ENCODE data around the gene ASXL3. TPM values are rescaled to one million over a fixed set of nuclear protein-coding genes. Genes with fewer than 3 reads are reported as not detected.

ASXL3 gene
- polyA plus RNA-seq, 1 donor from 2014 or later = 15.2 TPM

DNA sequence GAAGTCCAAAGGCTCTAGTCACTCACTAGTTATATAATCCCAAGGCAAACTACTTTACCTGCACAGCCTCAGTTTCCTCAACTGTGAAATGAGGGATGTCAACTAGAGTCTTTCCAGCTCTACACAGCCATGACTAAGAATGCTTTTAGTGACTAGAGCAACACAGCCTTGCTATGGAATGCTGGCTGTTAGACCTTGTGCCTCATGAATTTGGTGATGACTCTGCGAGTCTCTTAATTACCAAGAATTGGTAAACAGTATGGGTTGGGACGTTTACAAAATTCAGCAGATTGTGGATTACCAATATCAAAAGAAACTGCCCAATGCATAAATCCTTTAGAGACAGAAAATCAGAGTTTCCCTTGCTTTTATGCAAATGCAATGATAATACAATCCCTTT, 163.7 kb downstream of the ASXL3 start:
- Histone ChIP-seq H2AFZ (ENCODE audit: low read depth, low read length) (no peak overlapping the region), H3F3A (ENCODE audit: insufficient read depth, low read length, poor library complexity, severe bottlenecking) (no peaks in the 10 kb centered on the region), H3K27me3 (ENCODE audit: insufficient read depth, low read depth, low read length) (no peaks in the 10 kb centered on the region), H3K9me2 (ENCODE audit: insufficient read depth, low read length) (no peaks in the 10 kb centered on the region), H3K4me3 (ENCODE audit: low read length) (no peak overlapping the region), H3K79me2 (replicated peaks; ENCODE audit: insufficient read depth, low read length) (no peaks in the 10 kb centered on the region), H3K4me2 (ENCODE audit: low read length) (no peak overlapping the region), H4K20me1 (ENCODE audit: insufficient read depth) (no peaks in the 10 kb centered on the region), H3K27ac (ENCODE audit: low read length) (no peak overlapping the region), H3K9ac (ENCODE audit: low read length) (no peak overlapping the region), H3K36me3 (ENCODE audit: insufficient read depth, low read length) (peaks cover 35% of the 10 kb centered on the region), H3K9me3 (ENCODE audit: low read length) (no peaks in the 10 kb centered on the region)
- TF ChIP-seq MXI1 (conservative IDR thresholded peaks at IDR 0.05; ENCODE audit: poor library complexity, severe bottlenecking) = no peak
- TF ChIP-seq RAD21 (conservative IDR thresholded peaks at IDR 0.05) = no peak
- TF ChIP-seq, protein P1, sequence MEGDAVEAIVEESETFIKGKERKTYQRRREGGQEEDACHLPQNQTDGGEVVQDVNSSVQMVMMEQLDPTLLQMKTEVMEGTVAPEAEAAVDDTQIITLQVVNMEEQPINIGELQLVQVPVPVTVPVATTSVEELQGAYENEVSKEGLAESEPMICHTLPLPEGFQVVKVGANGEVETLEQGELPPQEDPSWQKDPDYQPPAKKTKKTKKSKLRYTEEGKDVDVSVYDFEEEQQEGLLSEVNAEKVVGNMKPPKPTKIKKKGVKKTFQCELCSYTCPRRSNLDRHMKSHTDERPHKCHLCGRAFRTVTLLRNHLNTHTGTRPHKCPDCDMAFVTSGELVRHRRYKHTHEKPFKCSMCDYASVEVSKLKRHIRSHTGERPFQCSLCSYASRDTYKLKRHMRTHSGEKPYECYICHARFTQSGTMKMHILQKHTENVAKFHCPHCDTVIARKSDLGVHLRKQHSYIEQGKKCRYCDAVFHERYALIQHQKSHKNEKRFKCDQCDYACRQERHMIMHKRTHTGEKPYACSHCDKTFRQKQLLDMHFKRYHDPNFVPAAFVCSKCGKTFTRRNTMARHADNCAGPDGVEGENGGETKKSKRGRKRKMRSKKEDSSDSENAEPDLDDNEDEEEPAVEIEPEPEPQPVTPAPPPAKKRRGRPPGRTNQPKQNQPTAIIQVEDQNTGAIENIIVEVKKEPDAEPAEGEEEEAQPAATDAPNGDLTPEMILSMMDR (IDR thresholded peaks at IDR 0.05; ENCODE audit: poor library complexity, severe bottlenecking) = no peak
- TF ChIP-seq EP300 (conservative IDR thresholded peaks at IDR 0.05; ENCODE audit: poor library complexity, severe bottlenecking) = no peak
- TF ChIP-seq POLR2AphosphoS5 (IDR thresholded peaks at IDR 0.05) = no peak
- no peak for TF ChIP-seq SMC3 (conservative IDR thresholded peaks at IDR 0.05; ENCODE audit: poor library complexity)
- no peak for TF ChIP-seq TAF1 (IDR thresholded peaks at IDR 0.05; ENCODE audit: low read depth)
- no peak for TF ChIP-seq EZH2 (IDR thresholded peaks at IDR 0.05; ENCODE audit: borderline replicate concordance, insufficient read depth, low read length, poor library complexity, severe bottlenecking)
- TF ChIP-seq, protein P2, sequence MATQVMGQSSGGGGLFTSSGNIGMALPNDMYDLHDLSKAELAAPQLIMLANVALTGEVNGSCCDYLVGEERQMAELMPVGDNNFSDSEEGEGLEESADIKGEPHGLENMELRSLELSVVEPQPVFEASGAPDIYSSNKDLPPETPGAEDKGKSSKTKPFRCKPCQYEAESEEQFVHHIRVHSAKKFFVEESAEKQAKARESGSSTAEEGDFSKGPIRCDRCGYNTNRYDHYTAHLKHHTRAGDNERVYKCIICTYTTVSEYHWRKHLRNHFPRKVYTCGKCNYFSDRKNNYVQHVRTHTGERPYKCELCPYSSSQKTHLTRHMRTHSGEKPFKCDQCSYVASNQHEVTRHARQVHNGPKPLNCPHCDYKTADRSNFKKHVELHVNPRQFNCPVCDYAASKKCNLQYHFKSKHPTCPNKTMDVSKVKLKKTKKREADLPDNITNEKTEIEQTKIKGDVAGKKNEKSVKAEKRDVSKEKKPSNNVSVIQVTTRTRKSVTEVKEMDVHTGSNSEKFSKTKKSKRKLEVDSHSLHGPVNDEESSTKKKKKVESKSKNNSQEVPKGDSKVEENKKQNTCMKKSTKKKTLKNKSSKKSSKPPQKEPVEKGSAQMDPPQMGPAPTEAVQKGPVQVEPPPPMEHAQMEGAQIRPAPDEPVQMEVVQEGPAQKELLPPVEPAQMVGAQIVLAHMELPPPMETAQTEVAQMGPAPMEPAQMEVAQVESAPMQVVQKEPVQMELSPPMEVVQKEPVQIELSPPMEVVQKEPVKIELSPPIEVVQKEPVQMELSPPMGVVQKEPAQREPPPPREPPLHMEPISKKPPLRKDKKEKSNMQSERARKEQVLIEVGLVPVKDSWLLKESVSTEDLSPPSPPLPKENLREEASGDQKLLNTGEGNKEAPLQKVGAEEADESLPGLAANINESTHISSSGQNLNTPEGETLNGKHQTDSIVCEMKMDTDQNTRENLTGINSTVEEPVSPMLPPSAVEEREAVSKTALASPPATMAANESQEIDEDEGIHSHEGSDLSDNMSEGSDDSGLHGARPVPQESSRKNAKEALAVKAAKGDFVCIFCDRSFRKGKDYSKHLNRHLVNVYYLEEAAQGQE (IDR thresholded peaks at IDR 0.05; ENCODE audit: borderline replicate concordance) = no peak

GRCh38 chr18:33744032-33744697, 166.1 kb downstream of the ASXL3 start:
- no peak overlapping the region for H3K27ac ChIP-seq (ENCODE audit: low read length)
- no peaks in the 10 kb centered on the region for H3K9me2 ChIP-seq (ENCODE audit: insufficient read depth, low read length)
- no peaks in the 10 kb centered on the region for H4K20me1 ChIP-seq (ENCODE audit: insufficient read depth)
- H3K36me3 ChIP-seq (ENCODE audit: insufficient read depth, low read length) = peaks cover 35% of the 10 kb centered on the region
- H3K9me3 ChIP-seq (ENCODE audit: low read length) = no peaks in the 10 kb centered on the region
- H2AFZ ChIP-seq (ENCODE audit: low read depth, low read length) = no peak overlapping the region
- H3K79me2 ChIP-seq (replicated peaks; ENCODE audit: insufficient read depth, low read length) = no peaks in the 10 kb centered on the region
- no peak overlapping the region for H3K4me2 ChIP-seq (ENCODE audit: low read length)
- H3K9ac ChIP-seq (ENCODE audit: low read length) = no peak overlapping the region
- H3K27me3 ChIP-seq (ENCODE audit: insufficient read depth, low read depth, low read length) = no peaks in the 10 kb centered on the region
- TF ChIP-seq SMC3 (conservative IDR thresholded peaks at IDR 0.05; ENCODE audit: poor library complexity) (no peak), EP300 (conservative IDR thresholded peaks at IDR 0.05; ENCODE audit: poor library complexity, severe bottlenecking) (no peak), RAD21 (conservative IDR thresholded peaks at IDR 0.05) (no peak), POLR2AphosphoS5 (IDR thresholded peaks at IDR 0.05) (no peak), EZH2 (IDR thresholded peaks at IDR 0.05; ENCODE audit: borderline replicate concordance, insufficient read depth, low read length, poor library complexity, severe bottlenecking) (no peak), TAF1 (IDR thresholded peaks at IDR 0.05; ENCODE audit: low read depth) (no peak)
- TF ChIP-seq, protein P1 (IDR thresholded peaks at IDR 0.05; ENCODE audit: poor library complexity, severe bottlenecking) = no peak
- TF ChIP-seq, protein P2 (IDR thresholded peaks at IDR 0.05; ENCODE audit: borderline replicate concordance) = no peak
- no peaks in the 10 kb centered on the region for H3F3A ChIP-seq (ENCODE audit: insufficient read depth, low read length, poor library complexity, severe bottlenecking)
- H3K4me3 ChIP-seq (ENCODE audit: low read length) = no peak overlapping the region

Measured in neural cell (in vitro differentiated cells).